AG04450 (cell line): ENCODE data around the gene ZNF689. TPM values are rescaled to one million over a fixed set of nuclear protein-coding genes. Genes with fewer than 3 reads are reported as not detected.
"Not testable (repeated sequence)": the region's sequence is repeated elsewhere in the genome, so short reads cannot be mapped to it uniquely, and the experiment has no call there.

ENCODE experiments used
- CTCF ChIA-PET: fragments of 300-600, 350-600 bp; formaldehyde crosslinking; extraction: SDS; loops from one replicate; lab custom pipeline; 2022; ENCODE audit warnings: antibody characterized with exemption, inconsistent platforms; lab: Charles Lee
- POLR2A ChIA-PET: fragments of 350-600 bp; formaldehyde crosslinking; extraction: SDS; loops from one replicate; lab custom pipeline; 2021; ENCODE audit warnings: antibody characterized with exemption, inconsistent platforms; lab: Yijun Ruan, JAX
- DNase-seq: peaks from one replicate; pipeline ENCODE4 v3.0.0-alpha.2; 2011; ENCODE audit warnings: low read depth, low spot score
- H3K27ac ChIP-seq: one replicate; pipeline ENCODE4 v1.5.1; 2012; ENCODE audit warnings: low read depth, low read length, control low read depth
- H3K27me3 ChIP-seq: one replicate; pipeline ENCODE4 v1.6.0; 2012; ENCODE audit warnings: low read length; ENCODE audit not compliant: control insufficient read depth, insufficient read depth
- H3K4me3 ChIP-seq: 2 replicates; pipeline ENCODE4 v1.5.1; 2011; ENCODE audit warnings: mild to moderate bottlenecking, low read depth, low read length, control low read depth
- H3K9me3 ChIP-seq: 2 replicates; pipeline ENCODE4 v1.5.1; 2012; ENCODE audit warnings: low read length; ENCODE audit not compliant: control insufficient read depth, insufficient read depth
- polyA plus RNA-seq: library from polyadenylated mRNA; depleted of rRNA; stranded (reverse); fragments of >200 nt; gene quantifications from 2 replicates; pipeline ENCODE4 v1.2.3, GENCODE V29; 2011
- TF ChIP-seq, protein P1 (sequence below): IDR thresholded peaks from 2 replicates; pipeline ENCODE4 v1.5.1; 2011; ENCODE audit warnings: low read depth, low read length, control low read depth, inconsistent platforms

Gene ZNF689
- polyA plus RNA-seq, 1 experiment, result 4.2 TPM

DNA sequence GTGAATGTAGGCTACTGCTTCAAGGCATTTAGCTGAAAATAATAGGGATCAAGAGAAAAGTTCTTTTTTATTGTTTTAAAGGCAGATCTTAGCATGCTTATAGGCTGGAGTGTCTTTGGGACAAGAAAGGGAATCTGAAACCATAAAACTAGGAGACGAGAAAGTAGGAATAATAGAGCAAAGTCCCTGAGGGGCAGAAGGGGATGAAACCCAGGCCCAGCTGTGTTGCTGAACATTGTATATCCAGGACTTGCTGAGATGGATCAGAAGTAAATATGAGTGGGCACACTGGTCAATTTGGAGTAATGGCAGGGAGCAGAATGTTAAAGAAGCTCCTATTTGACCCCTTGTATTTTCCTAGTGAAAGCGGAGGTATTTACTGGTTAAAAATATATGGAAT lies 9.3 kb downstream of the ZNF689 start:
- H3K9me3 ChIP-seq, result no peaks in the 10 kb centered on the region
- TF ChIP-seq, protein P1, sequence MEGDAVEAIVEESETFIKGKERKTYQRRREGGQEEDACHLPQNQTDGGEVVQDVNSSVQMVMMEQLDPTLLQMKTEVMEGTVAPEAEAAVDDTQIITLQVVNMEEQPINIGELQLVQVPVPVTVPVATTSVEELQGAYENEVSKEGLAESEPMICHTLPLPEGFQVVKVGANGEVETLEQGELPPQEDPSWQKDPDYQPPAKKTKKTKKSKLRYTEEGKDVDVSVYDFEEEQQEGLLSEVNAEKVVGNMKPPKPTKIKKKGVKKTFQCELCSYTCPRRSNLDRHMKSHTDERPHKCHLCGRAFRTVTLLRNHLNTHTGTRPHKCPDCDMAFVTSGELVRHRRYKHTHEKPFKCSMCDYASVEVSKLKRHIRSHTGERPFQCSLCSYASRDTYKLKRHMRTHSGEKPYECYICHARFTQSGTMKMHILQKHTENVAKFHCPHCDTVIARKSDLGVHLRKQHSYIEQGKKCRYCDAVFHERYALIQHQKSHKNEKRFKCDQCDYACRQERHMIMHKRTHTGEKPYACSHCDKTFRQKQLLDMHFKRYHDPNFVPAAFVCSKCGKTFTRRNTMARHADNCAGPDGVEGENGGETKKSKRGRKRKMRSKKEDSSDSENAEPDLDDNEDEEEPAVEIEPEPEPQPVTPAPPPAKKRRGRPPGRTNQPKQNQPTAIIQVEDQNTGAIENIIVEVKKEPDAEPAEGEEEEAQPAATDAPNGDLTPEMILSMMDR, result no peak
- no peak for DNase-seq
- no peaks in the 10 kb centered on the region for H3K27me3 ChIP-seq
- H3K27ac ChIP-seq, result no peak overlapping the region
- no peak overlapping the region for H3K4me3 ChIP-seq
- ChIA-PET CTCF (interaction anchor here (0.9 to 8.0 kb wide), 3 partner anchors 28 to 152 kb away, joined by 3 to 45 read pairs (median 5); no protein-coding TSS in a partner anchor), POLR2A (no interaction called here)

GRCh38 chr16:30600215-30600614 lies 10.0 kb downstream of the ZNF689 start:
- Histone ChIP-seq H3K9me3 (no peaks in the 10 kb centered on the region), H3K27ac (no peak overlapping the region), H3K4me3 (no peak overlapping the region), H3K27me3 (no peaks in the 10 kb centered on the region)
- CTCF ChIA-PET, result interaction anchor here (0.9 to 8.0 kb wide), 3 partner anchors 9 to 151 kb away, joined by 3 to 45 read pairs (median 4); no protein-coding TSS in a partner anchor
- POLR2A ChIA-PET, result interaction anchor here (0.7 kb wide), 1 partner anchor 71 kb away, joined by 3 read pairs; no protein-coding TSS in a partner anchor
- TF ChIP-seq, protein P1, result no peak
- DNase-seq, result no peak

DNA sequence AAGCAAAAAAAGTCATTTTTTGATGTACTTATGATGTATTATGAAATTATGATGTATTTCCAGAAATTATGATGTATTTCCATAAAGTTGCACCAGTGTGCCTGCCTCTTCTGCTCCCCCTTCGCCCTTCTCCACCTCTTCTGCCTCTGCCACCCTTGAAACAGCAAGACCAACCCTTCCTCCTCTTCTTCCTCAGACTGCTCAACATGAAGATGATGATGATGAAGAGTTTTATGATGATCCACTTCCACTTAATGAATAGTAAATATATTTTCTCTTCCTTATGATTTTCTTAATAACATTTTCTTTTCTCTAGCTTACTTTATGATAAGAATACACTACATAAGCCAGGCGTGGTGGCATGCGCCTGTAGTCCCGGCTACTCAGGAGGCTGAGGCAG lies 17.3 kb downstream of the ZNF689 start:
- no peak overlapping the region for H3K4me3 ChIP-seq
- no peaks in the 10 kb centered on the region for H3K9me3 ChIP-seq
- no peaks in the 10 kb centered on the region for H3K27me3 ChIP-seq
- H3K27ac ChIP-seq, result no peak overlapping the region
- TF ChIP-seq, protein P1, result no peak
- ChIA-PET CTCF (interaction anchor here (0.5 to 1.1 kb wide), 4 partner anchors 36 to 150 kb away, joined by 3 to 5 read pairs (median 4); partner anchors contain the start of gene PRR14), POLR2A (no interaction called here)
- no peak for DNase-seq

DNA sequence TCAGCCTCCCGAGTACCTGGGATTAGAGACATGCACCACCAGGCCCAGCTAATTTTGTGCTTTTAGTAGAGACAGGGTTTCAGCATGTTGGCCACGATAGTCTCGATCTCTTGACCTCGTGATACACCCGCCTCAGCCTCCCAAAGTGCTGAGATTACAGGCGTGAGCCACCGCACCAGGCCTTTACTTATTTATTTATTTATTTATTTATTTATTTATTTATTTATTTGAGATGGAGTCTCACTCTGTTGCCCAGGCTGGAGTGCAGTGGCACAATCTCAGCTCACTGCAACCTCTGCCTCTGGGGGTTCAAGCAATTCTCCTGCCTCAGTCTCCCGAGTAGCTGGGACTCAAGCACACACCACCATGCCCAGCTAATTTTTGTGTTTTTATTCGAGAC lies 19.3 kb downstream of the ZNF689 start:
- CTCF ChIA-PET, result interaction anchor here (1.2 kb wide), 1 partner anchor 181 kb away, joined by 3 read pairs; no protein-coding TSS in a partner anchor
- H3K27me3 ChIP-seq, POLR2A ChIA-PET, H3K27ac ChIP-seq, DNase-seq, H3K9me3 ChIP-seq, H3K4me3 ChIP-seq: not testable (repeated sequence)

DNA sequence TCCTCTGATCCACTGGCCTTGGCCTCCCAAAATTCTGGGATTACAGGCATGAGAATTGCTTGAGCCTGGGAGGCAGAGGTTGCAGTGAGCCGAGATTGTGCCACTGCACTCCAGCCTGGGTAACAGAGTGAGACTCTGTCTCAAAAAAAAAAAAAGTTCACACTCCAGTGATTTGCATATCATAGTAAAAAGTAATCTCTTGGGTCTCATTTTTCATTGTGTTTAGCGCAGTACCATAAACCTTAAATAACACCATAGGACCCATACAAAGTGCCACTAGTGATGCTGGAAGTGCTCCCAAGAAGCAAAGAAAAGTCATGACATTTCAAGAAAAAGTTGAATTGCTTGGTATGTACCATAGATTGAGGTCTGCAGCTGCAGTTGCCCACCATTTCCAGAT lies 20.6 kb downstream of the ZNF689 start:
- POLR2A ChIA-PET, CTCF ChIA-PET, H3K27ac ChIP-seq, H3K4me3 ChIP-seq, H3K9me3 ChIP-seq, H3K27me3 ChIP-seq, DNase-seq: not testable (repeated sequence)

DNA sequence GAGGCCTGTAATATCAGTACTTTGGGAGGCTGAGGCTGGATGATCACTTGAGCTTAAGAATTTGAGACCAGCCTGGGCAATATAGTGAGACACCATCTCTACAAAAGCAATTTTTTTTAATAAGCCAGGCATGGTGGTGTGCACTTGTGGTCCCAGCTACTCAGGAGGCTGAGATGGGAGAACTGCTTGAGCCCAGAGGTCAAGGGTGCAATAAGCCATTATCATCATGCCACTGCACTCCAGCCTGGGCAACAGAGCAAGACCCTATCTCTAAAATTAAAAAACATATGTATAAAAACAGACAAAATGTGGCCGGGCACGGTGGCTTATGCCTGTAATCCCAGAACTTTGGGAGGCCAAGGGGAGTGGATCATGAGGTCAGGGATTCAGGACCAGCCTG lies 21.5 kb downstream of the ZNF689 start:
- Histone ChIP-seq H3K9me3 (no peaks in the 10 kb centered on the region), H3K27ac (no peak overlapping the region), H3K27me3 (no peaks in the 10 kb centered on the region), H3K4me3 (no peak overlapping the region)
- TF ChIP-seq, protein P1, result no peak
- DNase-seq, result no peak
- ChIA-PET POLR2A (interaction anchor here (0.7 kb wide), 1 partner anchor 138 kb away, joined by 7 read pairs; no protein-coding TSS in a partner anchor), CTCF (interaction anchor here (1.2 kb wide), 1 partner anchor 10 kb away, joined by 4 read pairs; no protein-coding TSS in a partner anchor)
